Endothelial cell of umbilical vein (primary cell): ENCODE results near the gene TMUB2. TPM values are rescaled to one million over a fixed set of nuclear protein-coding genes. Genes with fewer than 3 reads are reported as not detected.

ENCODE experiments used
- BruUV-seq: library from RNA; stranded (reverse); fragments of 400-500 nt; replicated peaks from 2 replicates; lab custom pipeline; 2021; lab: Mats Ljungman, UMichigan
- CTCF ChIA-PET: fragments of 300-600, 350-600 bp; sonication (Branson Sonifier 250); formaldehyde crosslinking; loops from one replicate; lab custom pipeline; 2021; ENCODE audit warnings: antibody characterized with exemption, inconsistent platforms; lab: Charles Lee
- POLR2A ChIA-PET: fragments of 300-600, 350-600 bp; sonication (Branson Sonifier 250); formaldehyde crosslinking; loops from one replicate; lab custom pipeline; 2021; ENCODE audit warnings: antibody characterized with exemption, inconsistent platforms; lab: Charles Lee
- DNase-seq: peaks from one replicate; pipeline ENCODE4 v3.0.0-alpha.2; 2011; ENCODE audit warnings: low read depth, low spot score
- FAIRE-seq: peaks from 2 replicates; lab custom pipeline; 2011; peaks lifted over from hg19 to GRCh38; lab: Jason Lieb, UNC
- H2AFZ ChIP-seq: 2 replicates; pipeline ENCODE4 v1.6.0; 2012; ENCODE audit warnings: low read depth, low read length, control low read depth, inconsistent platforms
- H3K27ac ChIP-seq: 2 replicates; pipeline ENCODE4 v1.5.1; 2011; ENCODE audit warnings: low read depth, mild to moderate bottlenecking, control low read depth, low read length, moderate library complexity; ENCODE audit not compliant: insufficient read depth
- H3K27me3 ChIP-seq, 2 experiments: 2 replicates each; pipeline versions ENCODE4 v1.6.0 to v1.6.1; 2011; ENCODE audit warnings: low read length in 2 of 2, mixed read lengths in 1 of 2; ENCODE audit not compliant: control insufficient read depth in 2 of 2, insufficient read depth in 2 of 2
- H3K36me3 ChIP-seq, 2 experiments: 2 replicates in 1 of 2; 3 replicates in 1 of 2; pipeline ENCODE4 v1.5.1; 2011; ENCODE audit warnings: low read length in 2 of 2, mild to moderate bottlenecking in 1 of 2, moderate library complexity in 1 of 2; ENCODE audit not compliant: control insufficient read depth in 2 of 2, insufficient read depth in 2 of 2; ENCODE audit errors: extremely low read depth in 1 of 2
- H3K4me1 ChIP-seq: 3 replicates; pipeline ENCODE4 v1.5.1; 2011; ENCODE audit warnings: mild to moderate bottlenecking, low read length; ENCODE audit not compliant: control insufficient read depth, insufficient read depth; ENCODE audit errors: extremely low read depth
- H3K4me2 ChIP-seq: 2 replicates; pipeline ENCODE4 v1.6.1; 2011; ENCODE audit warnings: low read length, control low read depth, mixed read lengths; ENCODE audit not compliant: insufficient read depth
- H3K4me3 ChIP-seq, 3 experiments: fragments of 200-600 bp in 1 of 3; sonication (generic), shearing (Covaris generic) in 1 of 3; replicated peaks in 1 of 3; 2 replicates each; pipeline ENCODE4 v1.5.1; 2011 to 2016; ENCODE audit warnings: control low read depth in 3 of 3, low read length in 3 of 3, mild to moderate bottlenecking in 2 of 3, inconsistent platforms in 1 of 3, low read depth in 1 of 3, moderate library complexity in 1 of 3; ENCODE audit not compliant: insufficient read depth in 1 of 3
- H3K79me2 ChIP-seq: 2 replicates; pipeline ENCODE4 v1.6.0; 2012; ENCODE audit warnings: low read length, inconsistent platforms; ENCODE audit not compliant: control insufficient read depth, insufficient read depth
- H3K9ac ChIP-seq: replicated peaks from 2 replicates; pipeline ENCODE3; 2011; ENCODE audit warnings: low read length, control low read depth; ENCODE audit not compliant: insufficient read depth; ENCODE audit errors: extremely low read depth
- H3K9me1 ChIP-seq: replicated peaks from 3 replicates; pipeline ENCODE4 v1.6.0; 2011; ENCODE audit warnings: mild to moderate bottlenecking, low read length; ENCODE audit not compliant: control insufficient read depth, insufficient read depth; ENCODE audit errors: extremely low read depth
- H3K9me3 ChIP-seq: replicated peaks from 2 replicates; pipeline ENCODE4 v1.5.1; 2012; ENCODE audit warnings: low read length, inconsistent platforms; ENCODE audit not compliant: control insufficient read depth, insufficient read depth
- H4K20me1 ChIP-seq: replicated peaks from 2 replicates; pipeline ENCODE3; 2011; ENCODE audit warnings: mild to moderate bottlenecking, low read length; ENCODE audit not compliant: control insufficient read depth, insufficient read depth; ENCODE audit errors: extremely low read depth
- EZH2 ChIP-seq: IDR thresholded peaks from 2 replicates; pipeline ENCODE4 v1.6.1; 2012; ENCODE audit warnings: borderline replicate concordance, low read depth, mild to moderate bottlenecking, moderate library complexity, low read length, inconsistent platforms; ENCODE audit not compliant: severe bottlenecking
- FOS ChIP-seq: IDR thresholded peaks from 2 replicates; pipeline ENCODE4 v1.6.1; 2011; ENCODE audit warnings: mild to moderate bottlenecking, low read length, moderate library complexity, borderline replicate concordance; ENCODE audit not compliant: insufficient read depth
- GATA2 ChIP-seq: IDR thresholded peaks from 2 replicates; pipeline ENCODE4 v1.7.0; 2011; ENCODE audit warnings: low read depth, mild to moderate bottlenecking, moderate library complexity, mixed read lengths, low read length; ENCODE audit not compliant: insufficient read length, insufficient read depth
- JUN ChIP-seq: IDR thresholded peaks from 2 replicates; pipeline ENCODE4 v1.6.1; 2011; ENCODE audit warnings: borderline replicate concordance, low read depth; ENCODE audit not compliant: insufficient read length, insufficient read depth
- MYC ChIP-seq: IDR thresholded peaks from one replicate; pipeline ENCODE4 v1.6.1; 2011; ENCODE audit warnings: mild to moderate bottlenecking, low read depth, low read length
- POLR2A ChIP-seq: IDR thresholded peaks from 2 replicates; pipeline ENCODE4 v1.6.1; 2012; ENCODE audit warnings: low read depth, mild to moderate bottlenecking, control low read depth, low read length
- POLR2AphosphoS5 ChIP-seq: IDR thresholded peaks from 2 replicates; pipeline ENCODE4 v1.6.1; 2012; ENCODE audit warnings: low read depth, mild to moderate bottlenecking, control low read depth, low read length, moderate library complexity; ENCODE audit not compliant: insufficient read depth
- dilution Hi-C: fragments of 300-500 bp; cut with MboI; formaldehyde crosslinking; loops from one replicate; pipeline ENCODE4 v1.15.0; 2019; ENCODE audit warnings: low sequenced_read_pairs; ENCODE audit not compliant: extremely low pct_ligation_motif_present
- intact Hi-C: fragments of 100-400 bp; cut with micrococcal nuclease; formaldehyde crosslinking; loops from one replicate; pipeline ENCODE4 v1.10.0; 2022
- polyA plus RNA-seq, 4 experiments: library from polyadenylated mRNA; depleted of rRNA in 3 of 4; stranded (reverse) in 3 of 4; unstranded in 1 of 4; fragments of >200 nt; gene quantifications; 2 replicates each; pipeline versions ENCODE4 v1.2.1 to v1.2.3, GENCODE V29; 2011 to 2012; ENCODE audit warnings: missing spikeins in 1 of 4
- total RNA-seq: library from RNA; stranded (reverse); gene quantifications from 2 replicates; pipeline ENCODE4 v1.2.3, GENCODE V29; 2021
- TF ChIP-seq, protein P1 (sequence below), 2 donors: IDR thresholded peaks; 1 replicate in 1 of 2; 2 replicates in 1 of 2; pipeline ENCODE4 v1.5.1; 2011; ENCODE audit warnings: low read length in 2 of 2, mild to moderate bottlenecking in 2 of 2, moderate library complexity in 2 of 2, control low read depth in 1 of 2, inconsistent platforms in 1 of 2, low read depth in 1 of 2; ENCODE audit not compliant: insufficient read depth in 1 of 2; ENCODE audit errors: extremely low read depth in 1 of 2
- TF ChIP-seq, protein P2 (sequence below): IDR thresholded peaks from 2 replicates; pipeline ENCODE4 v1.6.1; 2011; ENCODE audit not compliant: insufficient read depth, insufficient read length

Gene TMUB2
- total and polyA plus RNA-seq, 2 donors (not counting 3 experiments of a cell fraction or from before 2014, with no cell fraction given), result 43.6 to 72.5 TPM

DNA sequence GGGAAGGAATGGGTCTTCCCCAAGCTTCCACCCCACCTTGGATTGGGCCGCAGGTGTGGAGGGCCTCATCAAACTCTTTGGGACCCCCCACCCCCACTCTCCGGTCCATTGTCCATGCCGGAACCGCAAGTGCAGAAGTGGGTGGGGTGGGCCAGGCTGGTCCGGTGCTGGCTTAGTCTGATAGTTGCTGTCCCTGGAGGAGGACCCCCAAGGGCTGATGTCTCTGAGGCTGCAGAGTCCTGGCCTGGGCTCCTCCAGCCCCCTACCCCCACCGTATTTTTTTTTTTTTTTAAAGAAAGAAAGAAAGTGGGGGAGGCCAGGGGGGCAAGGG lies 20.0 kb downstream of the TMUB2 start:
- CTCF ChIA-PET, result interaction anchor here (0.8 to 1.4 kb wide), 3 partner anchors 120 to 139 kb away, joined by 3 read pairs; partner anchors contain the start of gene GRN
- intact Hi-C loops, result no loop called here
- FAIRE-seq, result no peak

GRCh38 chr17:44207319-44207718 lies 20.5 kb downstream of the TMUB2 start:
- H3K4me2 ChIP-seq, result no peak overlapping the region
- TF ChIP-seq EZH2 (no peak), GATA2 (no peak), POLR2A (no peak), MYC (no peak), POLR2AphosphoS5 (no peak), JUN (no peak), FOS (no peak)
- TF ChIP-seq, protein P1, sequence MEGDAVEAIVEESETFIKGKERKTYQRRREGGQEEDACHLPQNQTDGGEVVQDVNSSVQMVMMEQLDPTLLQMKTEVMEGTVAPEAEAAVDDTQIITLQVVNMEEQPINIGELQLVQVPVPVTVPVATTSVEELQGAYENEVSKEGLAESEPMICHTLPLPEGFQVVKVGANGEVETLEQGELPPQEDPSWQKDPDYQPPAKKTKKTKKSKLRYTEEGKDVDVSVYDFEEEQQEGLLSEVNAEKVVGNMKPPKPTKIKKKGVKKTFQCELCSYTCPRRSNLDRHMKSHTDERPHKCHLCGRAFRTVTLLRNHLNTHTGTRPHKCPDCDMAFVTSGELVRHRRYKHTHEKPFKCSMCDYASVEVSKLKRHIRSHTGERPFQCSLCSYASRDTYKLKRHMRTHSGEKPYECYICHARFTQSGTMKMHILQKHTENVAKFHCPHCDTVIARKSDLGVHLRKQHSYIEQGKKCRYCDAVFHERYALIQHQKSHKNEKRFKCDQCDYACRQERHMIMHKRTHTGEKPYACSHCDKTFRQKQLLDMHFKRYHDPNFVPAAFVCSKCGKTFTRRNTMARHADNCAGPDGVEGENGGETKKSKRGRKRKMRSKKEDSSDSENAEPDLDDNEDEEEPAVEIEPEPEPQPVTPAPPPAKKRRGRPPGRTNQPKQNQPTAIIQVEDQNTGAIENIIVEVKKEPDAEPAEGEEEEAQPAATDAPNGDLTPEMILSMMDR (IDR thresholded peaks at IDR 0.05; ENCODE audit: extremely low read depth in 1 of 2, insufficient read depth in 1 of 2, low read depth in 1 of 2, low read length in 2 of 2), result no peak
- TF ChIP-seq, protein P2, sequence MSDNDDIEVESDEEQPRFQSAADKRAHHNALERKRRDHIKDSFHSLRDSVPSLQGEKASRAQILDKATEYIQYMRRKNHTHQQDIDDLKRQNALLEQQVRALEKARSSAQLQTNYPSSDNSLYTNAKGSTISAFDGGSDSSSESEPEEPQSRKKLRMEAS, result no peak
- no peak overlapping the region for H3K9ac ChIP-seq
- H3K27me3 ChIP-seq, result no peaks in the 10 kb centered on the region
- peaks cover 8 to 31% of the 10 kb centered on the region in 2 experiments for H3K36me3 ChIP-seq
- no peak overlapping the region for H3K27ac ChIP-seq
- DNase-seq, result no peak
- H3K79me2 ChIP-seq, result no peaks in the 10 kb centered on the region
- no peaks in the 10 kb centered on the region for H4K20me1 ChIP-seq
- ChIA-PET CTCF (interaction anchor here (1.0 to 1.4 kb wide), 3 partner anchors 123 to 138 kb away, joined by 3 read pairs; no protein-coding TSS in a partner anchor), POLR2A (no interaction called here)
- peaks cover 13% of the 10 kb centered on the region for H3K4me1 ChIP-seq
- intact Hi-C loops, result no loop called here
- no peaks in the 10 kb centered on the region for H3K9me1 ChIP-seq
- dilution Hi-C loops, result no loop called here
- no peaks in the 10 kb centered on the region for H3K9me3 ChIP-seq
- BruUV-seq, result no TSS peak
- H2AFZ ChIP-seq, result no peak overlapping the region
- FAIRE-seq, result no peak
- no peak overlapping the region for H3K4me3 ChIP-seq

More for the DNA sequence above, 20.0 kb downstream of the TMUB2 start:
- POLR2A ChIA-PET, result no interaction called here
- no peaks in the 10 kb centered on the region for H3K79me2 ChIP-seq
- TF ChIP-seq POLR2A (no peak), MYC (no peak), POLR2AphosphoS5 (no peak), GATA2 (no peak), JUN (no peak), FOS (no peak)
- TF ChIP-seq, protein P1 (IDR thresholded peaks at IDR 0.05; ENCODE audit: extremely low read depth in 1 of 2, insufficient read depth in 1 of 2, low read depth in 1 of 2, low read length in 2 of 2), result no peak
- H3K27ac ChIP-seq, result no peak overlapping the region
- dilution Hi-C loops, result no loop called here
- H3K27me3 ChIP-seq, result no peaks in the 10 kb centered on the region
- no peak overlapping the region for H3K4me3 ChIP-seq
- H3K9me3 ChIP-seq, result no peaks in the 10 kb centered on the region
- H3K4me2 ChIP-seq, result no peak overlapping the region
- peaks cover 8 to 31% of the 10 kb centered on the region in 2 experiments for H3K36me3 ChIP-seq
- H4K20me1 ChIP-seq, result no peaks in the 10 kb centered on the region
- no peak for DNase-seq
- BruUV-seq, result TSS peak; percentile 29
- no peak overlapping the region for H2AFZ ChIP-seq
- no peak overlapping the region for H3K9ac ChIP-seq
- H3K4me1 ChIP-seq, result peaks cover 13% of the 10 kb centered on the region
- no peaks in the 10 kb centered on the region for H3K9me1 ChIP-seq
